D721Med (cell line): ENCODE results near the gene SLC23A3.

Source experiments
- DNase-seq: peaks from one replicate; pipeline ENCODE4 v3.0.0; 2011; ENCODE audit warnings: low spot score; ENCODE audit not compliant: insufficient read length
- FAIRE-seq: peaks from 2 replicates; lab custom pipeline; 2011; peaks lifted over from hg19 to GRCh38; lab: Jason Lieb, UNC
- CTCF ChIP-seq: IDR thresholded peaks from 2 replicates; pipeline ENCODE4 v1.5.1; 2012; ENCODE audit warnings: mild to moderate bottlenecking, control low read depth; ENCODE audit not compliant: insufficient read depth; ENCODE audit errors: missing control alignments

SLC23A3 gene

GRCh38 chr2:219129589-219129988, 40.2 kb downstream of the SLC23A3 start:
- TF ChIP-seq CTCF = no peak
- no peak for FAIRE-seq

GRCh38 chr2:219128396-219128795, 41.4 kb downstream of the SLC23A3 start:
- FAIRE-seq (no peak), DNase-seq (no peak)
- no peak for TF ChIP-seq CTCF

More at GRCh38 chr2:219129589-219129988, 40.2 kb downstream of the SLC23A3 start:
- DNase-seq = no peak

GRCh38 chr2:219127037-219127635, 42.7 kb downstream of the SLC23A3 start:
- DNase-seq = no peak

DNA sequence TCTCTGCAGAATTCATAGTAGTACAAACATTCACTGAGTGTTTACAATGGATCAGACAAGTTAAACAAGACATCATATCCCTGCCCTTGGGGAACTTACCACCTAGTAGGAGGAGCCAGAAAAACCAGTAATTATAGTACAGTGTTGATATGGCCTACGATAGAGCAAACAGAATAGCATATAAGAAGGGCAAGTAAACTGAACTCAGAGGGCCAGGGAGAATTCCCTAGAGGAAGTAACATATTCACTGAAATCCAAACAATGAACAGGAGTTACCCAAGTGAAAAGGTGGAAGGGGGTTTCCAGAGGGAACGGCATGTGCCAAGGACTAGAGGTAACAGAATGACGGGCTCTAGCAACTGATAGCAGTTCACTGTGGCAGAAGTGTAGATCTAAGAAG, 43.3 kb downstream of the SLC23A3 start:
- no peak for FAIRE-seq

More at GRCh38 chr2:219127037-219127635, 42.7 kb downstream of the SLC23A3 start:
- TF ChIP-seq CTCF = no peak
- FAIRE-seq = no peak

DNA sequence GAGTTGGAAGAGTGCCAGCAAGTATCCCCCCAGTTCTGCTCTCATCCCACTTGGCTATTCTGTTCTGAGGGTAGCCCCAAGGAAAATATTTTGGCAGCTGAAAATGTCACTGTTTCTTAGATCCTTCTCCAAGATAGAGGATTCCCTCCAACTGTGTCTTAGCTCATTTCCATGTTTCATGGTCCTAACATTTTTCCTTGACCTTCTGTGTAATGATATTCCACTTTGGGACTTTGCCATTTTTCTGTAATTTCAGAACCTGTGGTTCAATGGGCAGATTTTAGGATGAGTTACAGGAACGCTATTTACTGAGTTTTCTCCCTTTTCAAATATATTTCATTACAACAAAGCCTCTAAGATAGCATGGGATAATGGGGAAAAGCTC, 44.0 kb downstream of the SLC23A3 start:
- FAIRE-seq (no peak), DNase-seq (no peak)
- no peak for TF ChIP-seq CTCF

More for the DNA sequence above, 43.3 kb downstream of the SLC23A3 start:
- TF ChIP-seq CTCF = no peak
- DNase-seq = no peak

GRCh38 chr2:219125225-219125885, 44.5 kb downstream of the SLC23A3 start:
- no peak for TF ChIP-seq CTCF
- FAIRE-seq (no peak), DNase-seq (no peak)

GRCh38 chr2:219124381-219125110, 45.3 kb downstream of the SLC23A3 start:
- no peak for DNase-seq

More at GRCh38 chr2:219124381-219125110, 45.3 kb downstream of the SLC23A3 start:
- no peak for FAIRE-seq
- TF ChIP-seq CTCF = no peak
